ENCODE data around the gene ADRA2B. TPM values are rescaled to one million over a fixed set of nuclear protein-coding genes. Genes with fewer than 3 reads are reported as not detected.

The ADRA2B gene
- total RNA-seq, 1 experiment from 2014 or later: 2.7 TPM

GRCh38 chr2:96121414-96121813 is 5.0 kb upstream of the ADRA2B start:
- no peak overlapping the region for H3K4me3 Mint-ChIP-seq
- Histone ChIP-seq H4K20me1 (ENCODE audit: control insufficient read depth, insufficient read depth, insufficient read length) (no peaks in the 10 kb centered on the region), H3K23me2 (ENCODE audit: insufficient read length, low read depth, low read length, poor library complexity, severe bottlenecking) (peaks cover 3% of the 10 kb centered on the region), H2BK15ac (ENCODE audit: low read depth, low read length) (no peak overlapping the region), H3T11ph (ENCODE audit: low read length) (no peak overlapping the region), H3K23ac (ENCODE audit: insufficient read length, low read depth, low read length) (no peak overlapping the region), H3K14ac (ENCODE audit: insufficient read depth, low read length) (no peak overlapping the region), H2AFZ (ENCODE audit: low read length) (no peak overlapping the region), H3K79me2 (ENCODE audit: insufficient read depth, low read length) (no peaks in the 10 kb centered on the region), H2BK12ac (ENCODE audit: insufficient read length, low read depth, low read length) (no peak overlapping the region), H4K5ac (ENCODE audit: insufficient read length, low read depth, low read length) (no peak overlapping the region), H3K4me2 (ENCODE audit: insufficient read depth, insufficient read length, low read length) (no peak overlapping the region), H2BK5ac (ENCODE audit: insufficient read length, low read length) (no peak overlapping the region), H3K79me1 (ENCODE audit: insufficient read depth, low read depth, low read length, poor library complexity, severe bottlenecking) (no peaks in the 10 kb centered on the region), H2AK5ac (ENCODE audit: insufficient read length, low read length) (no peak overlapping the region), H3K4me1 (ENCODE audit: insufficient read depth, low read length) (no peaks in the 10 kb centered on the region), H2BK120ac (ENCODE audit: low read depth, low read length, poor library complexity, severe bottlenecking) (no peak overlapping the region), H3K56ac (ENCODE audit: insufficient read length, low read depth, low read length) (no peak overlapping the region), H2BK20ac (ENCODE audit: low read depth, low read length, poor library complexity, severe bottlenecking) (no peak overlapping the region), H3K27ac (ENCODE audit: insufficient read length, low read depth, low read length) (no peak overlapping the region), H3K27me3 (ENCODE audit: insufficient read depth, low read length) (no peaks in the 10 kb centered on the region; the same call in 1 of the 2 replicates), H3K9ac (ENCODE audit: extremely low read depth, insufficient read length, low read length) (no peak overlapping the region), H3K18ac (ENCODE audit: insufficient read length, low read depth, low read length) (no peak overlapping the region), H3K9me3 (ENCODE audit: control insufficient read depth, low read depth, low read length) (no peaks in the 10 kb centered on the region), H3K4ac (ENCODE audit: low read depth, low read length) (no peak overlapping the region), H4K8ac (replicated peaks; ENCODE audit: insufficient read length, low read depth, low read length) (no peak overlapping the region), H4K91ac (ENCODE audit: insufficient read length, low read depth, low read length) (no peak overlapping the region)
- no peak for TF ChIP-seq CTCF (conservative IDR thresholded peaks at IDR 0.05)
- no peak for DNase-seq
- H3K27ac Mint-ChIP-seq: no peak overlapping the region
- peaks cover 13 to 20% of the 10 kb centered on the region in 2 experiments for H3K4me1 Mint-ChIP-seq
- H3K27me3 Mint-ChIP-seq (ENCODE audit: low read depth): peaks cover 56% of the 10 kb centered on the region
- no peaks in the 10 kb centered on the region for H3K9me3 Mint-ChIP-seq
- no peaks in the 10 kb centered on the region; a peak in 1 of 7 replicates for H3K36me3 Mint-ChIP-seq (ENCODE audit: insufficient read depth in 1 of 3, low read depth in 3 of 3)
- no CpG with 5 or more reads among the region's 4 CpGs for WGBS (ENCODE audit: extremely low coverage, insufficient read length, low lambda C conversion rate)

Measured in H9 (cell line).